IMR-90 (cell line): ENCODE data around the gene DMD. TPM values are rescaled to one million over a fixed set of nuclear protein-coding genes. Genes with fewer than 3 reads are reported as not detected.

ENCODE experiments used
- ATAC-seq: fragments of 200-7000 bp; cut with Tn5 transposase; 2 replicates; pipeline ENCODE4 v1.9.1; 2020; ENCODE audit warnings: low read depth, mild to moderate bottlenecking, moderate library complexity
- BruUV-seq: library from RNA; stranded (reverse); fragments of 400-500 nt; replicated peaks from 2 replicates; lab custom pipeline; 2021; lab: Mats Ljungman, UMichigan
- CTCF ChIA-PET: fragments of 300-600 bp; formaldehyde crosslinking; extraction: SDS; loops from one replicate; lab custom pipeline; 2021; ENCODE audit warnings: antibody characterized with exemption; lab: Yijun Ruan, JAX
- POLR2A ChIA-PET: fragments of 300-600 bp; sonication (Branson Sonifier 250); formaldehyde crosslinking; loops from one replicate; lab custom pipeline; 2022; ENCODE audit warnings: antibody characterized with exemption; ENCODE audit not compliant: unreplicated experiment; lab: Charles Lee
- DNase-seq: peaks from one replicate; pipeline ENCODE4 v3.0.0; 2013
- H2AFZ ChIP-seq: replicated peaks from 2 replicates; pipeline ENCODE3; 2013; ENCODE audit warnings: low read length, mild to moderate bottlenecking; ENCODE audit not compliant: poor library complexity
- H2AK5ac ChIP-seq: 2 replicates; pipeline ENCODE4 v1.6.1; 2013; ENCODE audit warnings: low read depth, low read length, inconsistent platforms
- H2AK9ac ChIP-seq: replicated peaks from 2 replicates; pipeline ENCODE3; 2013; ENCODE audit warnings: mild to moderate bottlenecking, low read depth, low read length, moderate library complexity; ENCODE audit not compliant: poor library complexity
- H2BK120ac ChIP-seq: 2 replicates; pipeline ENCODE4 v1.6.1; 2013; ENCODE audit warnings: low read depth, low read length, inconsistent platforms
- H2BK15ac ChIP-seq: 3 replicates; pipeline ENCODE4 v1.6.1; 2013; ENCODE audit warnings: low read depth, low read length, inconsistent platforms
- H2BK20ac ChIP-seq: 2 replicates; pipeline ENCODE4 v1.6.1; 2013; ENCODE audit warnings: low read depth, mild to moderate bottlenecking, inconsistent platforms, low read length, moderate library complexity
- H2BK5ac ChIP-seq: 2 replicates; pipeline ENCODE4 v1.6.1; 2013; ENCODE audit warnings: mild to moderate bottlenecking, low read depth, low read length, inconsistent platforms; ENCODE audit not compliant: poor library complexity, severe bottlenecking
- H3K14ac ChIP-seq: replicated peaks from 2 replicates; pipeline ENCODE4 v1.6.1; 2013; ENCODE audit warnings: low read depth, low read length, inconsistent platforms
- H3K18ac ChIP-seq: 2 replicates; pipeline ENCODE4 v1.6.1; 2013; ENCODE audit warnings: low read depth, low read length, control low read depth
- H3K23ac ChIP-seq: 2 replicates; pipeline ENCODE4 v1.6.1; 2013; ENCODE audit warnings: low read depth, low read length, inconsistent platforms
- H3K27ac ChIP-seq: 2 replicates; pipeline ENCODE4 v1.5.1; 2013; ENCODE audit warnings: mild to moderate bottlenecking, control low read depth, low read length; ENCODE audit not compliant: insufficient read depth
- H3K27me3 ChIP-seq: 2 replicates; pipeline ENCODE4 v1.6.1; 2013; ENCODE audit warnings: low read length; ENCODE audit not compliant: control insufficient read depth, insufficient read depth
- H3K36me3 ChIP-seq: 2 replicates; pipeline ENCODE4 v1.6.1; 2013; ENCODE audit warnings: low read length, mixed read lengths; ENCODE audit not compliant: control insufficient read depth, insufficient read depth
- H3K4ac ChIP-seq: 2 replicates; pipeline ENCODE4 v1.6.1; 2013; ENCODE audit warnings: low read depth, low read length, inconsistent platforms
- H3K4me1 ChIP-seq: 2 replicates; pipeline ENCODE4 v1.6.1; 2013; ENCODE audit warnings: low read length, mixed read lengths; ENCODE audit not compliant: control insufficient read depth, insufficient read depth
- H3K4me2 ChIP-seq: 2 replicates; pipeline ENCODE4 v1.6.1; 2013; ENCODE audit warnings: low read depth, mild to moderate bottlenecking, control low read depth, low read length, moderate library complexity
- H3K4me3 ChIP-seq: 2 replicates; pipeline ENCODE4 v1.5.1; 2013; ENCODE audit warnings: low read depth, mild to moderate bottlenecking, control low read depth, low read length, moderate library complexity; ENCODE audit not compliant: insufficient read depth
- H3K56ac ChIP-seq: 2 replicates; pipeline ENCODE4 v1.6.1; 2013; ENCODE audit warnings: low read length, inconsistent platforms; ENCODE audit not compliant: insufficient read depth; ENCODE audit errors: extremely low read depth
- H3K79me1 ChIP-seq, 2 experiments: 2 replicates each; pipeline ENCODE4 v1.6.1; 2013; ENCODE audit warnings: low read length in 2 of 2, inconsistent platforms in 1 of 2, low read depth in 1 of 2
- H3K9ac ChIP-seq: 2 replicates; pipeline ENCODE4 v1.6.1; 2013; ENCODE audit warnings: low read depth, low read length, control low read depth
- H3K9me1 ChIP-seq: 2 replicates; pipeline ENCODE4 v1.6.1; 2013; ENCODE audit warnings: low read length, inconsistent platforms; ENCODE audit not compliant: insufficient read depth
- H3K9me3 ChIP-seq: 2 replicates; pipeline ENCODE4 v1.6.1; 2013; ENCODE audit warnings: low read length; ENCODE audit not compliant: control insufficient read depth, insufficient read depth
- H4K20me1 ChIP-seq: 2 replicates; pipeline ENCODE4 v1.6.1; 2013; ENCODE audit warnings: low read length, inconsistent platforms; ENCODE audit not compliant: insufficient read depth
- H4K5ac ChIP-seq: 2 replicates; pipeline ENCODE4 v1.6.1; 2013; ENCODE audit warnings: mild to moderate bottlenecking, low read depth, low read length, control low read depth
- H4K8ac ChIP-seq, 2 experiments: 2 replicates each; pipeline ENCODE4 v1.6.1; 2013; ENCODE audit warnings: low read depth in 2 of 2, low read length in 2 of 2, control low read depth in 1 of 2, inconsistent platforms in 1 of 2
- H4K91ac ChIP-seq: 2 replicates; pipeline ENCODE4 v1.6.1; 2013; ENCODE audit warnings: low read depth, low read length, inconsistent platforms; ENCODE audit not compliant: insufficient read depth
- WGBS, 2 experiments: methylation state at CpG; one replicate each; pipeline versions ENCODE4 v1.1.5 to v1.1.7; 2013; ENCODE audit warnings: missing lambda C conversion rate in 2 of 2; ENCODE audit not compliant: insufficient read length in 1 of 2; ENCODE audit errors: extremely low coverage in 2 of 2; 5-methylcytosine and 5-hydroxymethylcytosine counted together
- dilution Hi-C: fragments of 300-500 bp; cut with HindIII; formaldehyde crosslinking; loops from one replicate; pipeline ENCODE4 v1.14.3; 2018; ENCODE audit warnings: low sequenced_read_pairs; ENCODE audit not compliant: unreplicated experiment
- in situ Hi-C: fragments of 300-500 bp; cut with MboI; formaldehyde crosslinking; loops from 3 replicates; pipeline ENCODE4 v1.14.3; 2019; ENCODE audit warnings: low sequenced_read_pairs, inconsistent platforms, mixed read lengths
- intact Hi-C: fragments of 100-400 bp; cut with micrococcal nuclease; formaldehyde crosslinking; loops from 2 replicates; pipeline ENCODE4 v1.10.0; 2022
- polyA plus RNA-seq, 3 experiments: library from polyadenylated mRNA; depleted of rRNA; stranded (reverse); fragments of >200 nt; gene quantifications; 2 replicates each; pipeline ENCODE4 v1.2.3, GENCODE V29; 2012; ENCODE audit warnings: low replicate concordance in 1 of 3
- total RNA-seq: library from RNA; depleted of rRNA; stranded (reverse); fragments of >200 nt; gene quantifications from 2 replicates; pipeline ENCODE4 v1.2.3, GENCODE V29; 2012
- TF ChIP-seq, protein P1 (sequence below): fragments of 150-350 bp; IDR thresholded peaks from 2 replicates; pipeline ENCODE4 v1.6.1; 2016; ENCODE audit warnings: low read depth, mild to moderate bottlenecking, low read length, moderate library complexity, borderline replicate concordance

DMD gene
- total and polyA plus RNA-seq, 2 of the 4 experiments (the other 2 are of a cell fraction) = 6.6 to 11.8 TPM

DNA sequence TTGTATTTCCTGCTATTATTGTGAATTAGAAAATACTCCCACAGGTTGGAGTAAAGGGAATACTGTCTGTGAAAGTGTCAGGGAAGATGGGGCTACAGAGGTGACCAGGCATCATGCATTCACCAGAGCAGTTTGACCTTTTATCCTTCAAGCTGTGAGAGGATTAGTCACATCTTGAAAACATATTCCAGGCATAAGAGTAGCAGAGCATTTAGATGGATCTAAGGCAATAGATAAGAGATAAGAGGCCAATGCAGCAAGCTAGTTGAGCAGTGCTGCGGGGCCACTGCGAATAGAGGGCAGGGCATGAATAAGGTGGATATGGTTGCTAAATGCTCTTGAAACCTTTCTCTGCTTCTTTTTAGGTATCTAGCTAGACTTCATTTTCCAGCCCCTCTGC, 1668.8 kb downstream of the DMD start:
- no peak overlapping the region for H3K27ac ChIP-seq
- H2AK9ac ChIP-seq = no peak overlapping the region
- no peak overlapping the region for H3K18ac ChIP-seq
- POLR2A ChIA-PET = no interaction called here
- no peaks in the 10 kb centered on the region for H3K9me3 ChIP-seq
- no peak overlapping the region for H2BK5ac ChIP-seq
- dilution Hi-C loops = no loop called here
- in situ Hi-C loops = no loop called here
- no peak overlapping the region for H3K56ac ChIP-seq
- BruUV-seq = no TSS peak
- ATAC-seq (no peak), DNase-seq (no peak)
- H3K23ac ChIP-seq = no peak overlapping the region
- CTCF ChIA-PET = interaction anchor here (0.5 kb wide), 1 partner anchor 240 kb away, joined by 3 read pairs; no protein-coding TSS in a partner anchor
- no peak overlapping the region for H3K9ac ChIP-seq
- H4K91ac ChIP-seq = no peak overlapping the region
- no peaks in the 10 kb centered on the region for H3K9me1 ChIP-seq
- H4K20me1 ChIP-seq = no peaks in the 10 kb centered on the region
- no peak overlapping the region for H3K4ac ChIP-seq
- H3K14ac ChIP-seq = no peak overlapping the region
- no peak overlapping the region for H2AFZ ChIP-seq
- H2BK20ac ChIP-seq = no peak overlapping the region
- TF ChIP-seq, protein P1, sequence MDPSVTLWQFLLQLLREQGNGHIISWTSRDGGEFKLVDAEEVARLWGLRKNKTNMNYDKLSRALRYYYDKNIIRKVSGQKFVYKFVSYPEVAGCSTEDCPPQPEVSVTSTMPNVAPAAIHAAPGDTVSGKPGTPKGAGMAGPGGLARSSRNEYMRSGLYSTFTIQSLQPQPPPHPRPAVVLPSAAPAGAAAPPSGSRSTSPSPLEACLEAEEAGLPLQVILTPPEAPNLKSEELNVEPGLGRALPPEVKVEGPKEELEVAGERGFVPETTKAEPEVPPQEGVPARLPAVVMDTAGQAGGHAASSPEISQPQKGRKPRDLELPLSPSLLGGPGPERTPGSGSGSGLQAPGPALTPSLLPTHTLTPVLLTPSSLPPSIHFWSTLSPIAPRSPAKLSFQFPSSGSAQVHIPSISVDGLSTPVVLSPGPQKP = no peak
- H3K79me1 ChIP-seq = no peaks in the 10 kb centered on the region
- H3K27me3 ChIP-seq = no peaks in the 10 kb centered on the region
- H3K4me2 ChIP-seq = no peak overlapping the region
- H4K8ac ChIP-seq = no peak overlapping the region
- no peak overlapping the region for H4K5ac ChIP-seq
- H2BK120ac ChIP-seq = no peak overlapping the region
- H3K36me3 ChIP-seq = no peaks in the 10 kb centered on the region
- H2BK15ac ChIP-seq = no peak overlapping the region
- no peak overlapping the region for H3K4me3 ChIP-seq
- H2AK5ac ChIP-seq = no peak overlapping the region
- WGBS, 2 experiments = 100% methylated on average over 1 of the region's 2 CpGs; no CpG with 5 or more reads in 1 of the 2 experiments
- no peaks in the 10 kb centered on the region; the same call in 1 of the 2 replicates for H3K4me1 ChIP-seq
- intact Hi-C loops = no loop called here
